Ishikawa (cell line): Measurements from ENCODE around the gene AAGAB.

ENCODE experiments used
- CREB1 ChIP-seq: IDR thresholded peaks from 2 replicates; pipeline ENCODE4 v1.6.1; 2012; ENCODE audit warnings: low read depth
- EGR1 ChIP-seq: IDR thresholded peaks from 2 replicates; pipeline ENCODE4 v1.6.1; 2012
- FOXM1 ChIP-seq: IDR thresholded peaks from 2 replicates; pipeline ENCODE4 v1.6.1; 2012; ENCODE audit warnings: low read depth, borderline replicate concordance
- NFIC ChIP-seq: IDR thresholded peaks from 2 replicates; pipeline ENCODE4 v1.6.1; 2012
- TCF12 ChIP-seq: IDR thresholded peaks from 2 replicates; pipeline ENCODE4 v1.6.1; 2012; ENCODE audit warnings: low read depth
- YY1 ChIP-seq: IDR thresholded peaks from 2 replicates; pipeline ENCODE4 v1.6.1; 2012; ENCODE audit warnings: low read depth
- ZBTB7A ChIP-seq: IDR thresholded peaks from 2 replicates; pipeline ENCODE4 v1.6.1; 2012; ENCODE audit warnings: low read depth
- TF ChIP-seq, protein P1 (sequence below): IDR thresholded peaks from 2 replicates; pipeline ENCODE4 v1.6.1; 2012; ENCODE audit warnings: low read depth, mild to moderate bottlenecking

DNA sequence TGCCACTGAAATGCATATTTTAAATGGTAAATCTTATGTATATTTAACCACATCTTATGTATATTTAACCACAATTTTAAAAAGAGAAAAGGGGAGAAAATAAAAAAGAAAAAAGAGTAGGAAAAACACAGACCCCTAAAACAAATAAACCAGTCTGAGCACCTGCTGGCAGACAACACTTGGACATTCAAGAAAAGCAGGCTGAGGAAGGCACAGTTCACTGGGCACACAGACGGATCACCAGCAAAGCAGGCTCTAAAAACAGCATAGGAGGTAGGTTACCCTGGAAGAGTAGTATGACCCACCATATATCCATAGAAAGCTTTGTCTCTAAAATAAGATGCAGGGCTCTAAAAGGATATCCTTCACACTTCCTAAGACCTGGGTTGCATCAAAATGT lies 27.0 kb downstream of the AAGAB start:
- TF ChIP-seq YY1 (no peak), EGR1 (no peak), FOXM1 (no peak), CREB1 (no peak), NFIC (no peak), ZBTB7A (no peak), TCF12 (no peak)
- TF ChIP-seq, protein P1, sequence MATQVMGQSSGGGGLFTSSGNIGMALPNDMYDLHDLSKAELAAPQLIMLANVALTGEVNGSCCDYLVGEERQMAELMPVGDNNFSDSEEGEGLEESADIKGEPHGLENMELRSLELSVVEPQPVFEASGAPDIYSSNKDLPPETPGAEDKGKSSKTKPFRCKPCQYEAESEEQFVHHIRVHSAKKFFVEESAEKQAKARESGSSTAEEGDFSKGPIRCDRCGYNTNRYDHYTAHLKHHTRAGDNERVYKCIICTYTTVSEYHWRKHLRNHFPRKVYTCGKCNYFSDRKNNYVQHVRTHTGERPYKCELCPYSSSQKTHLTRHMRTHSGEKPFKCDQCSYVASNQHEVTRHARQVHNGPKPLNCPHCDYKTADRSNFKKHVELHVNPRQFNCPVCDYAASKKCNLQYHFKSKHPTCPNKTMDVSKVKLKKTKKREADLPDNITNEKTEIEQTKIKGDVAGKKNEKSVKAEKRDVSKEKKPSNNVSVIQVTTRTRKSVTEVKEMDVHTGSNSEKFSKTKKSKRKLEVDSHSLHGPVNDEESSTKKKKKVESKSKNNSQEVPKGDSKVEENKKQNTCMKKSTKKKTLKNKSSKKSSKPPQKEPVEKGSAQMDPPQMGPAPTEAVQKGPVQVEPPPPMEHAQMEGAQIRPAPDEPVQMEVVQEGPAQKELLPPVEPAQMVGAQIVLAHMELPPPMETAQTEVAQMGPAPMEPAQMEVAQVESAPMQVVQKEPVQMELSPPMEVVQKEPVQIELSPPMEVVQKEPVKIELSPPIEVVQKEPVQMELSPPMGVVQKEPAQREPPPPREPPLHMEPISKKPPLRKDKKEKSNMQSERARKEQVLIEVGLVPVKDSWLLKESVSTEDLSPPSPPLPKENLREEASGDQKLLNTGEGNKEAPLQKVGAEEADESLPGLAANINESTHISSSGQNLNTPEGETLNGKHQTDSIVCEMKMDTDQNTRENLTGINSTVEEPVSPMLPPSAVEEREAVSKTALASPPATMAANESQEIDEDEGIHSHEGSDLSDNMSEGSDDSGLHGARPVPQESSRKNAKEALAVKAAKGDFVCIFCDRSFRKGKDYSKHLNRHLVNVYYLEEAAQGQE: no peak
